ENCODE data around the gene ABTB2. TPM values are rescaled to one million over a fixed set of nuclear protein-coding genes. Genes with fewer than 3 reads are reported as not detected.

Gene ABTB2
- total RNA-seq, 1 donor from 2014 or later = 3.2 TPM

- no peak for ATAC-seq
- peaks cover 5% of the 10 kb centered on the region for H3K4me1 ChIP-seq
- H3K27ac ChIP-seq = no peak overlapping the region
- no peaks in the 10 kb centered on the region for H3K36me3 ChIP-seq
- no peak overlapping the region for H3K4me3 ChIP-seq
- DNase-seq = no peak
- H3K9me3 ChIP-seq = no peaks in the 10 kb centered on the region
- TF ChIP-seq, protein P1, sequence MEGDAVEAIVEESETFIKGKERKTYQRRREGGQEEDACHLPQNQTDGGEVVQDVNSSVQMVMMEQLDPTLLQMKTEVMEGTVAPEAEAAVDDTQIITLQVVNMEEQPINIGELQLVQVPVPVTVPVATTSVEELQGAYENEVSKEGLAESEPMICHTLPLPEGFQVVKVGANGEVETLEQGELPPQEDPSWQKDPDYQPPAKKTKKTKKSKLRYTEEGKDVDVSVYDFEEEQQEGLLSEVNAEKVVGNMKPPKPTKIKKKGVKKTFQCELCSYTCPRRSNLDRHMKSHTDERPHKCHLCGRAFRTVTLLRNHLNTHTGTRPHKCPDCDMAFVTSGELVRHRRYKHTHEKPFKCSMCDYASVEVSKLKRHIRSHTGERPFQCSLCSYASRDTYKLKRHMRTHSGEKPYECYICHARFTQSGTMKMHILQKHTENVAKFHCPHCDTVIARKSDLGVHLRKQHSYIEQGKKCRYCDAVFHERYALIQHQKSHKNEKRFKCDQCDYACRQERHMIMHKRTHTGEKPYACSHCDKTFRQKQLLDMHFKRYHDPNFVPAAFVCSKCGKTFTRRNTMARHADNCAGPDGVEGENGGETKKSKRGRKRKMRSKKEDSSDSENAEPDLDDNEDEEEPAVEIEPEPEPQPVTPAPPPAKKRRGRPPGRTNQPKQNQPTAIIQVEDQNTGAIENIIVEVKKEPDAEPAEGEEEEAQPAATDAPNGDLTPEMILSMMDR (IDR thresholded peaks at IDR 0.05) = no peak
- intact Hi-C loops (cut with DNase I) = no loop called here
- H3K27me3 ChIP-seq = no peaks in the 10 kb centered on the region
Measured at GRCh38 chr11:34277171-34277570, 80.6 kb downstream of the ABTB2 start.

DNA sequence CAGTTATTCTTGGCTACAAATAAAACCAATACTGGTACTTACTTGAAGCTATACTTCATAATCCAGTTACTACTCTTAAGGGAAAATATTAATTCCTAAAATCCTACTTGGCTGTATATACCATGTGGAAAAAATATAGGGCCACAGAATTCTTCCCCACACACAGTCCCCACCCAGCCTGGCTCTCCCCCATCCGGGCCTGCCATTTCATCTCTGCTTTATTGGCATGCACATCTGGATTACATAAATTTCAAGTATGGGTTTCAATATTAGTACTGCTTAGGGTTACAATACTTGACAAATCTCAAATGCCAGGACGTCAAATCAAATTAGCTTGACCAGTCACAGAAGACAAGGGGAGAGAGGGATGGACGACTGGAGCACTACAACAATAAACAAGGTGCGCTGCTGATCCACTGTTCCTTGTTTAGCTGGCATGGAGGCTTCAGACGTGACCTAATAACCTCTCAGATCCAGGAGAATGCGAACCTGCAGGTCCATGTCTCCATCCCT lies 81.4 kb downstream of the ABTB2 start:
- Histone ChIP-seq H3K27ac (no peak overlapping the region), H3K4me1 (peaks cover 5% of the 10 kb centered on the region), H3K9me3 (no peaks in the 10 kb centered on the region), H3K27me3 (no peaks in the 10 kb centered on the region), H3K36me3 (no peaks in the 10 kb centered on the region), H3K4me3 (no peak overlapping the region)
- TF ChIP-seq, protein P1 (IDR thresholded peaks at IDR 0.05) = no peak
- no peak for DNase-seq
- ATAC-seq = no peak
- intact Hi-C loops (cut with DNase I) = no loop called here

DNA sequence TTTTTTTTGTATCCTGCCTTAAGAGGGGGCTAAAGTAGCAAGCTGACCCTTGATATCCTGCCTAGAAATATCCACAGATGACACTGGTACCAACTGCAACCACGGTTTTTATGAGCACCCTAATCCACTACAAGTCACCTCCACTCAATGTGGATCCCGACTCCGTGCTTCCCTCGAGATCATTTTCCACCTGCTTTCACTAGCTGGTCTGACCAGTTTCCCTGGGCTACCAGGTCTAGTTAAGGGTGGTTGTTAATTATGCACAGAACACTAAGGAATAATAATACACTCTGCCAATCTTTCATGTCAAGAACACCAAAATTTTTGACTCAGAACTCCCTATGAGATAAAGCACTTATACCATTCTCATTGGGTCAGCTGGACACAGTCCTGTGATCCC lies 82.3 kb downstream of the ABTB2 start:
- Histone ChIP-seq H3K27ac (peak overlapping the region; percentile 44), H3K36me3 (no peaks in the 10 kb centered on the region), H3K27me3 (no peaks in the 10 kb centered on the region), H3K4me1 (peaks cover 5% of the 10 kb centered on the region), H3K4me3 (no peak overlapping the region), H3K9me3 (no peaks in the 10 kb centered on the region)
- intact Hi-C loops (cut with DNase I) = no loop called here
- no peak for DNase-seq
- ATAC-seq = no peak
- TF ChIP-seq, protein P1 (IDR thresholded peaks at IDR 0.05) = no peak

DNA sequence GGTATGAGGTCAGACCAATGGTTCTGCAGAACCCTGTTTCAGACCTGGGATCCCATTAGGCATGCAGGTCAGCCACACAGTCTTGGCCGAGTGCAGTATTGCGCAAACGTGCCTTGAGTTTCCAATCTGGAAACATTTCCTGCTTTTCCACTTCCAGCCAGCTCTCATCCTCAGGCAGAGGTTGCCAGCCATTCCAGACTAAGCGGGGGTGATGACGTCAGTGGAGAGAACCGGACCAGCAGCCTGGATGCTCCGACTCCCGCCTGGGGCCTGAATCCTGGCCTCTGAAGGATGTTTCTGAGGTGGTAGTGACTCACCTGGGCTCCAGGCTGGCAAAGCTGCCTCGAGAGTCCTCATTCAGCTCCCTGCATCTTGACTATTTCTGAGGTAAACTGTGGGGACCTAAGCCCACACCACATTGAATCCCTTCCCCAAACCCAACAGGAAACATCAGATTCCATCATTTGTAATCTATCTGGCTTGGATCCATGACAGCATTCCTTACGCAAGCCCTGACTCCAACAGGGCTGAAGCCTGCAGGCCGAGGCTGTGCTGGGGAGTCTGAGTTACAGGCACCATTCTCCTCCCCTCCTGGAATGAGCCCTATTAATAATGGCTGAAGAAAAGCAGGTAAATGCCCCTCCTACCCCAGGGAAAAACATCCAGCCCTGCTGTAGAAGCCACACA lies 83.0 kb downstream of the ABTB2 start:
- H3K36me3 ChIP-seq = no peaks in the 10 kb centered on the region
- no peaks in the 10 kb centered on the region for H3K9me3 ChIP-seq
- DNase-seq (peak; percentile 92), ATAC-seq (peak; percentile 97)
- H3K4me1 ChIP-seq = peaks cover 5% of the 10 kb centered on the region
- TF ChIP-seq, protein P1 (IDR thresholded peaks at IDR 0.05) = no peak
- no peak overlapping the region for H3K4me3 ChIP-seq
- no peaks in the 10 kb centered on the region for H3K27me3 ChIP-seq
- intact Hi-C loops (cut with DNase I) = no loop called here
- peak overlapping the region; percentile 44 for H3K27ac ChIP-seq

GRCh38 chr11:34273099-34273498 lies 84.7 kb downstream of the ABTB2 start:
- no peaks in the 10 kb centered on the region for H3K9me3 ChIP-seq
- H3K36me3 ChIP-seq = no peaks in the 10 kb centered on the region
- H3K27me3 ChIP-seq = no peaks in the 10 kb centered on the region
- H3K4me3 ChIP-seq = no peak overlapping the region
- TF ChIP-seq, protein P1 (IDR thresholded peaks at IDR 0.05) = no peak
- H3K27ac ChIP-seq = no peak overlapping the region
- ATAC-seq (no peak), DNase-seq (no peak)
- H3K4me1 ChIP-seq = peaks cover 5% of the 10 kb centered on the region
- intact Hi-C loops (cut with DNase I) = no loop called here
